CD4-positive, alpha-beta T cell (primary cell): ENCODE measurements around the gene RNF150. TPM values are rescaled to one million over a fixed set of nuclear protein-coding genes. Genes with fewer than 3 reads are reported as not detected.

Experiments used
- ATAC-seq: fragments of 200-7000 bp; cut with Tn5 transposase; one replicate; pipeline ENCODE4 v1.10.0; 2022; ENCODE audit warnings: mild to moderate bottlenecking; ENCODE audit not compliant: poor library complexity
- CTCF ChIA-PET: fragments of 350-600 bp; sonication (Branson Sonifier 250); formaldehyde crosslinking; loops from one replicate; lab custom pipeline; 2021; ENCODE audit warnings: antibody characterized with exemption, inconsistent platforms; lab: Charles Lee
- POLR2A ChIA-PET: fragments of 350-600 bp; sonication (Branson Sonifier 250); formaldehyde crosslinking; loops from one replicate; lab custom pipeline; 2021; ENCODE audit warnings: antibody characterized with exemption, inconsistent platforms; lab: Charles Lee
- DNase-seq, 14 experiments: peaks; one replicate each; pipeline ENCODE4 v3.0.0-alpha.2; 2013 to 2020; ENCODE audit warnings: mixed read lengths in 2 of 14
- H3K27ac ChIP-seq, 2 donors: one replicate each; pipeline versions ENCODE4 v1.5.1 to v1.7.0; 2013; ENCODE audit warnings: low read length in 2 of 2, low read depth in 1 of 2, mild to moderate bottlenecking in 1 of 2
- H3K27me3 ChIP-seq, 2 experiments: 1 replicate in 1 of 2; 2 replicates in 1 of 2; pipeline versions ENCODE4 v1.6.1 to v1.7.0; 2013; ENCODE audit warnings: low read length in 2 of 2, control low read depth in 1 of 2, mild to moderate bottlenecking in 1 of 2, moderate library complexity in 1 of 2; ENCODE audit not compliant: insufficient read depth in 2 of 2, control insufficient read depth in 1 of 2
- H3K36me3 ChIP-seq: one replicate; pipeline ENCODE4 v1.6.1; 2013; ENCODE audit warnings: low read length, control low read depth; ENCODE audit not compliant: insufficient read depth
- H3K4me1 ChIP-seq: one replicate; pipeline ENCODE4 v1.6.1; 2013; ENCODE audit warnings: low read length, control low read depth; ENCODE audit not compliant: insufficient read depth
- H3K4me3 ChIP-seq: one replicate; pipeline ENCODE4 v1.5.1; 2013; ENCODE audit warnings: mild to moderate bottlenecking, low read length, moderate library complexity
- H3K9me3 ChIP-seq, 2 experiments: 1 replicate in 1 of 2; 2 replicates in 1 of 2; pipeline versions ENCODE4 v1.6.1 to v1.7.0; 2013; ENCODE audit warnings: low read length in 2 of 2, mild to moderate bottlenecking in 2 of 2, control low read depth in 1 of 2, moderate library complexity in 1 of 2; ENCODE audit not compliant: control insufficient read depth in 1 of 2, insufficient read depth in 1 of 2
- H3K27ac Mint-ChIP-seq: one replicate; pipeline ENCODE4 v1.8.0; 2020; ENCODE audit warnings: mixed read lengths
- H3K27me3 Mint-ChIP-seq: one replicate; pipeline ENCODE4 v1.8.0; 2021; ENCODE audit warnings: mixed read lengths
- H3K36me3 Mint-ChIP-seq: one replicate; pipeline ENCODE4 v1.8.0; 2021; ENCODE audit warnings: low read depth, mixed read lengths
- H3K4me1 Mint-ChIP-seq: one replicate; pipeline ENCODE4 v1.8.0; 2021; ENCODE audit warnings: low read depth, mixed read lengths
- H3K4me3 Mint-ChIP-seq: one replicate; pipeline ENCODE4 v1.8.0; 2020; ENCODE audit warnings: mild to moderate bottlenecking, mixed read lengths
- H3K9me3 Mint-ChIP-seq: one replicate; pipeline ENCODE4 v1.8.0; 2020; ENCODE audit warnings: mixed read lengths
- CTCF ChIP-seq: fragments of 200-600 bp; IDR thresholded peaks from one replicate; pipeline ENCODE4 v1.8.0; 2022; ENCODE audit warnings: antibody characterized with exemption, mild to moderate bottlenecking
- intact Hi-C, 2 experiments: fragments of 100-400 bp; cut with DNase I in 1 of 2; cut with micrococcal nuclease in 1 of 2; formaldehyde crosslinking; loops; one replicate each; pipeline versions ENCODE4 v1.15.1 to v1.9.0; 2023 to 2025; cut with DNase I, micrococcal nuclease
- total RNA-seq, 174 experiments: library from RNA in 2 of 174; stranded (reverse) in 2 of 174; gene quantifications; one replicate each; pipeline ENCODE4 v1.2.3 and lab custom pipeline; 2021 to 2026

Gene RNF150
- total RNA-seq, 2 experiments from 2014 or later = not detected

- H3K27ac Mint-ChIP-seq = no peak overlapping the region
- DNase-seq (no peak), ATAC-seq (no peak)
- ChIA-PET CTCF (interaction anchor here (0.6 kb wide), 1 partner anchor 1488 kb away, joined by 3 read pairs; no protein-coding TSS in a partner anchor), POLR2A (no interaction called here)
- Histone ChIP-seq H3K27me3 (no peaks in the 10 kb centered on the region), H3K4me3 (no peak overlapping the region), H3K27ac (no peak overlapping the region), H3K36me3 (no peaks in the 10 kb centered on the region), H3K4me1 (no peaks in the 10 kb centered on the region), H3K9me3 (peaks cover 0 to 4% of the 10 kb centered on the region in 2 experiments)
- intact Hi-C loops = no loop called here
- H3K36me3 Mint-ChIP-seq = no peaks in the 10 kb centered on the region
- peaks cover 6% of the 10 kb centered on the region for H3K9me3 Mint-ChIP-seq
- TF ChIP-seq CTCF = no peak
- no peaks in the 10 kb centered on the region for H3K27me3 Mint-ChIP-seq
- H3K4me1 Mint-ChIP-seq = no peaks in the 10 kb centered on the region
- no peak overlapping the region for H3K4me3 Mint-ChIP-seq
Observed at GRCh38 chr4:141090473-141090872, 42.8 kb downstream of the RNF150 start.

GRCh38 chr4:141081921-141082395 is 51.3 kb downstream of the RNF150 start:
- Histone ChIP-seq H3K27ac (no peak overlapping the region), H3K27me3 (no peaks in the 10 kb centered on the region), H3K4me1 (no peaks in the 10 kb centered on the region), H3K9me3 (no peaks in the 10 kb centered on the region), H3K4me3 (no peak overlapping the region), H3K36me3 (no peaks in the 10 kb centered on the region)
- H3K36me3 Mint-ChIP-seq = no peaks in the 10 kb centered on the region
- CTCF ChIA-PET = no interaction called here
- peaks cover 3% of the 10 kb centered on the region for H3K27me3 Mint-ChIP-seq
- H3K4me3 Mint-ChIP-seq = no peak overlapping the region
- DNase-seq = no peak
- POLR2A ChIA-PET = no interaction called here
- H3K4me1 Mint-ChIP-seq = no peaks in the 10 kb centered on the region
- no peak for TF ChIP-seq CTCF
- intact Hi-C loops = no loop called here
- ATAC-seq = no peak
- no peak overlapping the region for H3K27ac Mint-ChIP-seq
- no peaks in the 10 kb centered on the region for H3K9me3 Mint-ChIP-seq

GRCh38 chr4:141080668-141081067 is 52.6 kb downstream of the RNF150 start:
- ATAC-seq (no peak), DNase-seq (no peak)
- H3K27ac Mint-ChIP-seq = no peak overlapping the region
- no peaks in the 10 kb centered on the region for H3K4me1 ChIP-seq
- no peaks in the 10 kb centered on the region for H3K36me3 ChIP-seq
- no peak for TF ChIP-seq CTCF
- H3K9me3 Mint-ChIP-seq = no peaks in the 10 kb centered on the region
- H3K9me3 ChIP-seq = no peaks in the 10 kb centered on the region
- H3K4me3 ChIP-seq = no peak overlapping the region
- intact Hi-C loops = no loop called here
- H3K4me1 Mint-ChIP-seq = no peaks in the 10 kb centered on the region
- no peak overlapping the region for H3K27ac ChIP-seq
- H3K36me3 Mint-ChIP-seq = no peaks in the 10 kb centered on the region
- H3K4me3 Mint-ChIP-seq = no peak overlapping the region
- H3K27me3 ChIP-seq = no peaks in the 10 kb centered on the region
- POLR2A ChIA-PET = no interaction called here
- H3K27me3 Mint-ChIP-seq = peaks cover 3% of the 10 kb centered on the region
- CTCF ChIA-PET = interaction anchor here (1.2 kb wide), 1 partner anchor 15 kb away, joined by 3 read pairs; no protein-coding TSS in a partner anchor
